Natural killer cell (primary cell): Measurements from ENCODE around the gene CKAP4. TPM values are rescaled to one million over a fixed set of nuclear protein-coding genes. Genes with fewer than 3 reads are reported as not detected.

Experiments used
- ATAC-seq, 3 donors: fragments of 150-1000 bp in 2 of 3; fragments of 200-7000 bp in 1 of 3; cut with Tn5 transposase; 1 replicate in 1 of 3; 2 replicates in 2 of 3; pipeline ENCODE4 v1.10.0; 2021; ENCODE audit warnings: mild to moderate bottlenecking in 2 of 3, moderate library complexity in 2 of 3
- DNase-seq, 2 donors: peaks; one replicate each; pipeline versions ENCODE4 v3.0.0 to v3.0.0-alpha.2; 2013 to 2021; ENCODE audit warnings: mixed read lengths in 1 of 2
- H3K27ac ChIP-seq: one replicate; pipeline ENCODE4 v1.5.1; 2013; ENCODE audit warnings: mild to moderate bottlenecking, low read length
- H3K27me3 ChIP-seq: one replicate; pipeline ENCODE4 v1.6.1; 2013; ENCODE audit warnings: low read length; ENCODE audit not compliant: control insufficient read depth, insufficient read depth
- H3K36me3 ChIP-seq: one replicate; pipeline ENCODE4 v1.6.1; 2013; ENCODE audit warnings: low read length; ENCODE audit not compliant: control insufficient read depth, insufficient read depth
- H3K4me1 ChIP-seq: one replicate; pipeline ENCODE4 v1.6.1; 2013; ENCODE audit warnings: low read length; ENCODE audit not compliant: control insufficient read depth, insufficient read depth
- H3K4me3 ChIP-seq: one replicate; pipeline ENCODE4 v1.5.1; 2013; ENCODE audit warnings: low read length
- H3K9me3 ChIP-seq: one replicate; pipeline ENCODE4 v1.6.1; 2013; ENCODE audit warnings: low read length; ENCODE audit not compliant: control insufficient read depth, insufficient read depth
- H3K27ac Mint-ChIP-seq, 2 donors: one replicate each; pipeline ENCODE4 v1.8.0; 2022; ENCODE audit warnings: mild to moderate bottlenecking in 2 of 2, mixed read lengths in 2 of 2, moderate library complexity in 1 of 2
- H3K27me3 Mint-ChIP-seq, 2 donors: one replicate each; pipeline ENCODE4 v1.8.0; 2022; ENCODE audit warnings: low read depth in 2 of 2, mixed read lengths in 2 of 2
- H3K36me3 Mint-ChIP-seq: one replicate; pipeline ENCODE4 v1.8.0; 2022; ENCODE audit warnings: mixed read lengths
- H3K4me1 Mint-ChIP-seq, 2 donors: one replicate each; pipeline ENCODE4 v1.8.0; 2022; ENCODE audit warnings: mixed read lengths in 2 of 2
- H3K4me3 Mint-ChIP-seq: one replicate; pipeline ENCODE4 v1.8.0; 2022; ENCODE audit warnings: mild to moderate bottlenecking, moderate library complexity, mixed read lengths
- H3K9me3 Mint-ChIP-seq, 2 donors: one replicate each; pipeline ENCODE4 v1.8.0; 2022; ENCODE audit warnings: mixed read lengths in 2 of 2
- WGBS: methylation state at CpG from one replicate; pipeline ENCODE4 v1.1.7; 2013; ENCODE audit warnings: missing lambda C conversion rate; ENCODE audit not compliant: insufficient coverage; 5-methylcytosine and 5-hydroxymethylcytosine counted together
- intact Hi-C: fragments of 100-400 bp; cut with micrococcal nuclease; formaldehyde crosslinking; loops from one replicate; pipeline ENCODE4 v1.14.2; 2022
- total RNA-seq, 4 donors: library from RNA; stranded (reverse); fragments of 120-200 nt in 1 of 4; gene quantifications; one replicate each; pipeline versions ENCODE4 v1.2.3 to v1.2.4, GENCODE V29; 2013 to 2022
- TF ChIP-seq, protein P1 (sequence below): fragments of 200-600 bp; IDR thresholded peaks from one replicate; pipeline ENCODE4 v1.8.0; 2022; ENCODE audit warnings: antibody characterized with exemption

CKAP4 gene
- total RNA-seq, 3 donors from 2014 or later (not counting 1 experiment from before 2014, with no cell fraction given), result 2.0 to 19.4 (median 2.0) TPM

DNA sequence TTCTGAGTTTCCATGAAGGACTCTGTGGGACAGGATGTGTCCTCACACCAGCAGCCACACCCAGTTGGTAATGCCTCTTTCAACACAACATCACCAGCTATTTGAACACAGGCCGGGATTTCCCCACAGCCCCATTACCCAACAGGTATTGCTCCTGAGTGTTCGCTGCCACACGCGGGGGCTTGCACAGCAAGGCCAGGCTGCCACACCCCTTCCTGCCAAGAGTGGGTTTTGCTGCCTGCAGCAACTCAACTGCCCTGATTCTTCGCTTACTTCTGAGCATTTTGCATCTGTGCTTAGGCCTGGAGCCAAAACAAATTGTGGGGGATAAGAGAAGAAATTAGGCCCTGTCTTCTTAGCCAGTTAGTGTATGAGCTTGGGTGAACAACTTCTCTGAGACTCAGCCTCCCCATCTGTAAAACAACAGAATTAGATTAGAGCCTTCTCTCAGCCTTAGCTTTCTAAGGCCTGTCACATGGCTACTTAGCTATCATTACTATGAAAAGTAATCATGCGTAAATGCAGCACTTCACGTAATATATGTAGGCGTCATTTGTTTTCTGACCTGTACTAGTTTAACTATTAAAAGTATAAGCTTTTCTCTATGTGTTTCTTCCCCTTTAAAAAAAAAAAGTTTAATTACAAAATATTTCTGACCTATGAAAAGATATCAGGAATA is 20.0 kb downstream of the CKAP4 start:
- WGBS, result 55% methylated on average over 8 of the region's 8 CpGs
- Histone ChIP-seq H3K4me3 (no peak overlapping the region), H3K9me3 (no peaks in the 10 kb centered on the region), H3K36me3 (no peaks in the 10 kb centered on the region), H3K27me3 (no peaks in the 10 kb centered on the region), H3K4me1 (peaks cover 6% of the 10 kb centered on the region), H3K27ac (peak overlapping the region; percentile 29)
- H3K4me3 Mint-ChIP-seq, result no peak overlapping the region
- peak in 1 of 2 donors; percentile 88 for DNase-seq
- H3K27ac Mint-ChIP-seq, result no peak overlapping the region
- TF ChIP-seq, protein P1, sequence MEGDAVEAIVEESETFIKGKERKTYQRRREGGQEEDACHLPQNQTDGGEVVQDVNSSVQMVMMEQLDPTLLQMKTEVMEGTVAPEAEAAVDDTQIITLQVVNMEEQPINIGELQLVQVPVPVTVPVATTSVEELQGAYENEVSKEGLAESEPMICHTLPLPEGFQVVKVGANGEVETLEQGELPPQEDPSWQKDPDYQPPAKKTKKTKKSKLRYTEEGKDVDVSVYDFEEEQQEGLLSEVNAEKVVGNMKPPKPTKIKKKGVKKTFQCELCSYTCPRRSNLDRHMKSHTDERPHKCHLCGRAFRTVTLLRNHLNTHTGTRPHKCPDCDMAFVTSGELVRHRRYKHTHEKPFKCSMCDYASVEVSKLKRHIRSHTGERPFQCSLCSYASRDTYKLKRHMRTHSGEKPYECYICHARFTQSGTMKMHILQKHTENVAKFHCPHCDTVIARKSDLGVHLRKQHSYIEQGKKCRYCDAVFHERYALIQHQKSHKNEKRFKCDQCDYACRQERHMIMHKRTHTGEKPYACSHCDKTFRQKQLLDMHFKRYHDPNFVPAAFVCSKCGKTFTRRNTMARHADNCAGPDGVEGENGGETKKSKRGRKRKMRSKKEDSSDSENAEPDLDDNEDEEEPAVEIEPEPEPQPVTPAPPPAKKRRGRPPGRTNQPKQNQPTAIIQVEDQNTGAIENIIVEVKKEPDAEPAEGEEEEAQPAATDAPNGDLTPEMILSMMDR, result no peak
- no peaks in the 10 kb centered on the region for H3K36me3 Mint-ChIP-seq
- no peaks in the 10 kb centered on the region for H3K9me3 Mint-ChIP-seq
- peaks cover 3 to 15% of the 10 kb centered on the region in 2 donors for H3K27me3 Mint-ChIP-seq
- H3K4me1 Mint-ChIP-seq, result peaks cover 0 to 5% of the 10 kb centered on the region in 2 donors
- ATAC-seq, result peak; percentile 36 to 69 (median 44)
- intact Hi-C loops, result loop anchor here (1.0 kb wide), 1 partner anchor 55 kb away; no protein-coding TSS in a partner anchor

GRCh38 chr12:106226884-106227640 is 20.8 kb downstream of the CKAP4 start:
- H3K4me1 Mint-ChIP-seq, result peaks cover 0 to 5% of the 10 kb centered on the region in 2 donors
- H3K9me3 Mint-ChIP-seq, result no peaks in the 10 kb centered on the region
- H3K4me3 Mint-ChIP-seq, result no peak overlapping the region
- no peak overlapping the region for H3K27ac Mint-ChIP-seq
- Histone ChIP-seq H3K27ac (peak overlapping the region; percentile 29), H3K4me3 (no peak overlapping the region), H3K27me3 (no peaks in the 10 kb centered on the region), H3K4me1 (peaks cover 6% of the 10 kb centered on the region), H3K36me3 (no peaks in the 10 kb centered on the region), H3K9me3 (no peaks in the 10 kb centered on the region)
- ATAC-seq (peak; percentile 60 to 72 (median 62)), DNase-seq (peak in 1 of 2 donors; percentile 79)
- intact Hi-C loops, result loop anchor here (1.0 kb wide), 1 partner anchor 55 kb away; no protein-coding TSS in a partner anchor
- peaks cover 3 to 18% of the 10 kb centered on the region in 2 donors for H3K27me3 Mint-ChIP-seq
- TF ChIP-seq, protein P1, result peak; percentile 69
- H3K36me3 Mint-ChIP-seq, result no peaks in the 10 kb centered on the region
- WGBS, result 63% methylated on average over 10 of the region's 11 CpGs

GRCh38 chr12:106224355-106224706 is 23.5 kb downstream of the CKAP4 start:
- intact Hi-C loops, result loop anchor here (1.0 kb wide), 1 partner anchor 804 kb away; no protein-coding TSS in a partner anchor
- H3K4me1 Mint-ChIP-seq, result peaks cover 0 to 5% of the 10 kb centered on the region in 2 donors
- peaks cover 10 to 16% of the 10 kb centered on the region in 2 donors for H3K27me3 Mint-ChIP-seq
- Histone ChIP-seq H3K4me3 (no peak overlapping the region), H3K27ac (no peak overlapping the region), H3K27me3 (no peaks in the 10 kb centered on the region), H3K9me3 (no peaks in the 10 kb centered on the region), H3K4me1 (peaks cover 6% of the 10 kb centered on the region), H3K36me3 (no peaks in the 10 kb centered on the region)
- no peaks in the 10 kb centered on the region for H3K9me3 Mint-ChIP-seq
- WGBS, result 36% methylated on average over 4 of the region's 4 CpGs
- DNase-seq (no peak), ATAC-seq (no peak)
- H3K27ac Mint-ChIP-seq, result no peak overlapping the region
- H3K36me3 Mint-ChIP-seq, result no peaks in the 10 kb centered on the region
- TF ChIP-seq, protein P1, result peak; percentile 28
- no peak overlapping the region for H3K4me3 Mint-ChIP-seq
